Measurements from ENCODE around the gene GSTO1. TPM values are rescaled to one million over a fixed set of nuclear protein-coding genes. Genes with fewer than 3 reads are reported as not detected.

GSTO1 gene
- total RNA-seq, 1 experiment from 2014 or later = 126 TPM

DNA sequence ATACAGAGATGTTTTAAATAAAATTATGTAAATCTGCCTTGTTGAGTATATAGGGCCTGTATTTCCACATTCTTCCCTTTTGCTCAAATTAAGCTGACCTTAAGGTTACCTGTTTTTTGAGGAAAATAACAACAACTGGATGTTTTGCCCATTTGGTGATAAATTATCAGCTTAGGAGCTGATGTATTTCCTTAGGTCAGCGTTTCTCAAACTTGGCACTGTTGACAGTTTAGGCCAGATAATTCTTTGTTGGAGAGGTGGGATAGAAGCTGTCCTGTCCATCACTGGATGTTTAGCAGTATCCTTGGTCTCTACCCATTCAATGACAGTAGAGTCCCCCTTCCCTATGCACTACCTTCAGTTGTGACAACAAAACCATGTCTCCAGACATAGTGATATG is 21.5 kb downstream of the GSTO1 start:
- H3K9me3 ChIP-seq (ENCODE audit: low read depth, low read length, poor library complexity, severe bottlenecking) = no peaks in the 10 kb centered on the region
- H3K36me3 ChIP-seq (ENCODE audit: insufficient read depth, low read length, poor library complexity, severe bottlenecking) = no peaks in the 10 kb centered on the region
- no peaks in the 10 kb centered on the region for H3K4me1 ChIP-seq (ENCODE audit: insufficient read depth, low read length, poor library complexity, severe bottlenecking)
- H3K27me3 ChIP-seq (replicated peaks; ENCODE audit: insufficient read depth, low read depth, low read length, poor library complexity) = peaks cover 3% of the 10 kb centered on the region
- ChIA-PET CTCF (no interaction called here), POLR2A (ENCODE audit: low non-redundant PET) (no interaction called here)
- no TSS peak for BruUV-seq (replicated peaks)
- H3K27ac ChIP-seq (ENCODE audit: low read depth, low read length, poor library complexity, severe bottlenecking) = no peak overlapping the region
- no peak for DNase-seq (ENCODE audit: low spot score)
- TF ChIP-seq CTCF (conservative IDR thresholded peaks at IDR 0.05; ENCODE audit: low read depth, low read length) = no peak
- TF ChIP-seq EZH2 (IDR thresholded peaks at IDR 0.05; ENCODE audit: borderline replicate concordance, low read depth, low read length, poor library complexity, severe bottlenecking) = no peak
- intact Hi-C loops (cut with micrococcal nuclease; ENCODE audit: unreplicated experiment) = no loop called here
- H3K4me3 ChIP-seq (ENCODE audit: low read depth, low read length, poor library complexity, severe bottlenecking) = no peak overlapping the region

DNA sequence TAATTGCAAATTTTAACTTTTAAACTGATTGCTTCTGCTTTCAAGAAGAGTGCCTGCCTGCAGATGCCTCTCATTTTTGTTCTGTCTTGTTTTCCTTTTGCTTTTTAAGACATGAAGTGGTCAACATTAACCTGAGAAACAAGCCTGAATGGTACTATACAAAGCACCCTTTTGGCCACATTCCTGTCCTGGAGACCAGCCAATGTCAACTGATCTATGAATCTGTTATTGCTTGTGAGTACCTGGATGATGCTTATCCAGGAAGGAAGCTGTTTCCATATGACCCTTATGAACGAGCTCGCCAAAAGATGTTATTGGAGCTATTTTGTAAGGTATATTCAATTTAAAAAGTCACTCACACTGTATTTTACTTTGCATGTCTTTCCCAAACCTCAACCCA is 23.1 kb downstream of the GSTO1 start:
- Histone ChIP-seq H3K36me3 (ENCODE audit: insufficient read depth, low read length, poor library complexity, severe bottlenecking) (no peaks in the 10 kb centered on the region), H3K9me3 (ENCODE audit: low read depth, low read length, poor library complexity, severe bottlenecking) (no peaks in the 10 kb centered on the region), H3K27ac (ENCODE audit: low read depth, low read length, poor library complexity, severe bottlenecking) (no peak overlapping the region), H3K4me3 (ENCODE audit: low read depth, low read length, poor library complexity, severe bottlenecking) (no peak overlapping the region), H3K27me3 (replicated peaks; ENCODE audit: insufficient read depth, low read depth, low read length, poor library complexity) (peaks cover 17% of the 10 kb centered on the region), H3K4me1 (ENCODE audit: insufficient read depth, low read length, poor library complexity, severe bottlenecking) (no peaks in the 10 kb centered on the region)
- POLR2A ChIA-PET (ENCODE audit: low non-redundant PET) = no interaction called here
- no TSS peak for BruUV-seq (replicated peaks)
- no peak for DNase-seq (ENCODE audit: low spot score)
- CTCF ChIA-PET = interaction anchor here (0.5 kb wide), 1 partner anchor 369 kb away, joined by 3 read pairs; no protein-coding TSS in a partner anchor
- intact Hi-C loops (cut with micrococcal nuclease; ENCODE audit: unreplicated experiment) = no loop called here
- TF ChIP-seq EZH2 (IDR thresholded peaks at IDR 0.05; ENCODE audit: borderline replicate concordance, low read depth, low read length, poor library complexity, severe bottlenecking) (no peak), CTCF (conservative IDR thresholded peaks at IDR 0.05; ENCODE audit: low read depth, low read length) (no peak)

DNA sequence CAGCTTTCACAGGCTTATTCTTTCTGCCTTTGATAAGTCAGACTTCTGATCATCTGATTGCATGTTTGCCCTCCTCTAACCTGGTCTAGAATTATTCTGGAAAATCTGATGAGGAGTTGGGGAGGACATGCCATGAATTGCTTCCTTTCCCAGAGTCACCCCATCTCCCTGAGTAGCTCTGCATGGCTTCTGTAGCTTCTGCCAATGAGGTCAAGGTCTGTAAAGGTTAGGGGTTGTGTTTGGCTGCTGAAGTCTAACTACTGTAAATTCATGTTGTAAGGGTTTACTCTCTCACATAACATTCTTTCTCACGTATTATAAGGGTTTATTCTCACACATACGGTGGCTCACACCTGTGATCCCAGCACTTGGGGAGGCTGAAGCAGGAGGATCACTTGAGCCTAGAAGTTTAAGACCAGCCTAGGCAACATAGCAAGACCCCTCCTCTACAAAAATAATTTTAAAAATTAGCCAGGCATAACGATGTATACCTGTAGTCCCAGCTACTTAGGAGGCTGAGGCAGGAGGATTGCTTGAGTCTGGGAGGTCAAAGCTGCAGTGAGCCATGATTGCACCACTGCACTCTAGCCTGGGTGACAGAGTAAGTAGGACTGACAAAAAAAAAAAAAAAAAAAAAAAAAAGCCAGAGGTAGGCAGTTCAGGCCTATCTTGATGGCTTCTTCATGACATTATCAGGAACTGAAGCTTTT is 25.0 kb downstream of the GSTO1 start:
- CTCF ChIA-PET = no interaction called here
- no peak overlapping the region for H3K4me3 ChIP-seq (ENCODE audit: low read depth, low read length, poor library complexity, severe bottlenecking)
- no peak overlapping the region for H3K27ac ChIP-seq (ENCODE audit: low read depth, low read length, poor library complexity, severe bottlenecking)
- H3K4me1 ChIP-seq (ENCODE audit: insufficient read depth, low read length, poor library complexity, severe bottlenecking) = no peaks in the 10 kb centered on the region
- TF ChIP-seq CTCF (conservative IDR thresholded peaks at IDR 0.05; ENCODE audit: low read depth, low read length) (no peak), EZH2 (IDR thresholded peaks at IDR 0.05; ENCODE audit: borderline replicate concordance, low read depth, low read length, poor library complexity, severe bottlenecking) (no peak)
- POLR2A ChIA-PET (ENCODE audit: low non-redundant PET) = no interaction called here
- H3K27me3 ChIP-seq (replicated peaks; ENCODE audit: insufficient read depth, low read depth, low read length, poor library complexity) = peaks cover 28% of the 10 kb centered on the region
- intact Hi-C loops (cut with micrococcal nuclease; ENCODE audit: unreplicated experiment) = no loop called here
- no peaks in the 10 kb centered on the region for H3K36me3 ChIP-seq (ENCODE audit: insufficient read depth, low read length, poor library complexity, severe bottlenecking)
- DNase-seq (ENCODE audit: low spot score) = no peak
- H3K9me3 ChIP-seq (ENCODE audit: low read depth, low read length, poor library complexity, severe bottlenecking) = no peaks in the 10 kb centered on the region
- BruUV-seq (replicated peaks) = no TSS peak
